H1 (cell line): Measurements from ENCODE around the gene NELL1.

Experiments used
- EZH2 ChIP-seq: fragments of 200-600 bp; sonication (generic); IDR thresholded peaks from 2 replicates; pipeline ENCODE4 v1.7.1; 2012; ENCODE audit warnings: low read depth, mild to moderate bottlenecking, moderate library complexity, low read length, inconsistent platforms; ENCODE audit not compliant: severe bottlenecking
- SP1 ChIP-seq: IDR thresholded peaks from 2 replicates; pipeline ENCODE4 v1.6.1; 2011; ENCODE audit warnings: low read depth, low read length
- TAF7 ChIP-seq: optimal IDR thresholded peaks from 2 replicates; pipeline ENCODE3; 2011; ENCODE audit warnings: low read depth, mild to moderate bottlenecking, inconsistent platforms, low read length, moderate library complexity, borderline replicate concordance
- YY1 ChIP-seq: IDR thresholded peaks from 2 replicates; pipeline ENCODE4 v1.6.1; 2011; ENCODE audit warnings: low read depth, mild to moderate bottlenecking, low read length
- TF ChIP-seq, protein P1 (sequence below), 3 experiments: IDR thresholded peaks; 1 replicate in 2 of 3; 2 replicates in 1 of 3; pipeline versions ENCODE4 v1.5.1 to v1.6.1; 2011; ENCODE audit warnings: low read length in 3 of 3, mild to moderate bottlenecking in 3 of 3, inconsistent platforms in 2 of 3, low read depth in 1 of 3, moderate library complexity in 1 of 3; ENCODE audit not compliant: insufficient read depth in 1 of 3; ENCODE audit errors: control extremely low read depth in 1 of 3
- TF ChIP-seq, protein P2 (sequence below): IDR thresholded peaks from 2 replicates; pipeline ENCODE4 v1.6.1; 2012; ENCODE audit warnings: inconsistent platforms
- TF ChIP-seq, protein P3 (sequence below): IDR thresholded peaks from 2 replicates; pipeline ENCODE4 v1.6.1; 2012; ENCODE audit warnings: inconsistent platforms

DNA sequence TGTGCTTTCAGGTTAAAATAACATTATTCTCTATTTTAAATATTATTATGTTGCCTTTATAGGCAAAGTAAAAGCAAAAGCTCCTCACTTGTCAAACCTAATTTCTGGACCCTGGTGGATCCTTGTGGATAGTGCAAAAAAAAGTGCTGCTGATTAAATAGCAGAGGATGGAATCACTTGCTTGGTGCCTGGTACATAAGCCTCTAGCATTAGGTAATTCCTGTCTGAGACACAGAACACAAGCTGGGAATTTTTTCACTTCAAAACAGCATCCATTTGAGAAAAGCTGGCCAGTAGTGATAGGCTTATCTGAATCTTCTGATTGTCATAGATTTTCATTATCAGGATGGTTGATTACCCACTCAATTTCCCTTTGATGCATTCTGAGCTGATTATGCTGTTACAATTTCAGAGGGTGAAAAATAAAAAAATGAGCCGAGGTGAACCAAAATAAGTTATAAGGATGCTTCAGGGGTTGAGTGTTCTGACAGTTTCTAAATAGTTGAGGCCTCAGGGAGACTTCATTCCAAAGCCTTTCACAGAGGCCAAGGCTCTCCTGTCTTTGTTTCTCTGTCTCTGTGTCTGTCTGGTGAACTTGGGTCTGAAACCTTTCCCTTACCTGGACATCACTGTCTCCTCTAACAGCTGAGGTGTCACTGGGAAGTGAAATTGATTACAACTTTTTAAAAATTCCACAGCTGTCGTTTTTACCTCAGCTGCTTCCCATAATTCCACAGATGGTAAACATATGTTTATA, 242.9 kb downstream of the NELL1 start:
- TF ChIP-seq YY1: no peak
- TF ChIP-seq EZH2: no peak
- TF ChIP-seq, protein P1, sequence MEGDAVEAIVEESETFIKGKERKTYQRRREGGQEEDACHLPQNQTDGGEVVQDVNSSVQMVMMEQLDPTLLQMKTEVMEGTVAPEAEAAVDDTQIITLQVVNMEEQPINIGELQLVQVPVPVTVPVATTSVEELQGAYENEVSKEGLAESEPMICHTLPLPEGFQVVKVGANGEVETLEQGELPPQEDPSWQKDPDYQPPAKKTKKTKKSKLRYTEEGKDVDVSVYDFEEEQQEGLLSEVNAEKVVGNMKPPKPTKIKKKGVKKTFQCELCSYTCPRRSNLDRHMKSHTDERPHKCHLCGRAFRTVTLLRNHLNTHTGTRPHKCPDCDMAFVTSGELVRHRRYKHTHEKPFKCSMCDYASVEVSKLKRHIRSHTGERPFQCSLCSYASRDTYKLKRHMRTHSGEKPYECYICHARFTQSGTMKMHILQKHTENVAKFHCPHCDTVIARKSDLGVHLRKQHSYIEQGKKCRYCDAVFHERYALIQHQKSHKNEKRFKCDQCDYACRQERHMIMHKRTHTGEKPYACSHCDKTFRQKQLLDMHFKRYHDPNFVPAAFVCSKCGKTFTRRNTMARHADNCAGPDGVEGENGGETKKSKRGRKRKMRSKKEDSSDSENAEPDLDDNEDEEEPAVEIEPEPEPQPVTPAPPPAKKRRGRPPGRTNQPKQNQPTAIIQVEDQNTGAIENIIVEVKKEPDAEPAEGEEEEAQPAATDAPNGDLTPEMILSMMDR (IDR thresholded peaks at IDR 0.05; ENCODE audit: control extremely low read depth in 1 of 3, insufficient read depth in 1 of 3, low read depth in 1 of 3, low read length in 3 of 3): no peak
- TF ChIP-seq, protein P2, sequence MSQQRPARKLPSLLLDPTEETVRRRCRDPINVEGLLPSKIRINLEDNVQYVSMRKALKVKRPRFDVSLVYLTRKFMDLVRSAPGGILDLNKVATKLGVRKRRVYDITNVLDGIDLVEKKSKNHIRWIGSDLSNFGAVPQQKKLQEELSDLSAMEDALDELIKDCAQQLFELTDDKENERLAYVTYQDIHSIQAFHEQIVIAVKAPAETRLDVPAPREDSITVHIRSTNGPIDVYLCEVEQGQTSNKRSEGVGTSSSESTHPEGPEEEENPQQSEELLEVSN: no peak
- no peak for TF ChIP-seq TAF7
- TF ChIP-seq, protein P3, sequence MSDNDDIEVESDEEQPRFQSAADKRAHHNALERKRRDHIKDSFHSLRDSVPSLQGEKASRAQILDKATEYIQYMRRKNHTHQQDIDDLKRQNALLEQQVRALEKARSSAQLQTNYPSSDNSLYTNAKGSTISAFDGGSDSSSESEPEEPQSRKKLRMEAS: no peak
- TF ChIP-seq SP1: no peak
